HG02973 (cell line): Measurements from ENCODE around the gene SMTNL2.

Source experiments
- ATAC-seq: cut with Tn5 transposase; IDR thresholded peaks from one replicate; pipeline ENCODE4 v1.9.1; 2021; ENCODE audit warnings: moderate library complexity; ENCODE audit not compliant: unreplicated experiment

SMTNL2 gene

DNA sequence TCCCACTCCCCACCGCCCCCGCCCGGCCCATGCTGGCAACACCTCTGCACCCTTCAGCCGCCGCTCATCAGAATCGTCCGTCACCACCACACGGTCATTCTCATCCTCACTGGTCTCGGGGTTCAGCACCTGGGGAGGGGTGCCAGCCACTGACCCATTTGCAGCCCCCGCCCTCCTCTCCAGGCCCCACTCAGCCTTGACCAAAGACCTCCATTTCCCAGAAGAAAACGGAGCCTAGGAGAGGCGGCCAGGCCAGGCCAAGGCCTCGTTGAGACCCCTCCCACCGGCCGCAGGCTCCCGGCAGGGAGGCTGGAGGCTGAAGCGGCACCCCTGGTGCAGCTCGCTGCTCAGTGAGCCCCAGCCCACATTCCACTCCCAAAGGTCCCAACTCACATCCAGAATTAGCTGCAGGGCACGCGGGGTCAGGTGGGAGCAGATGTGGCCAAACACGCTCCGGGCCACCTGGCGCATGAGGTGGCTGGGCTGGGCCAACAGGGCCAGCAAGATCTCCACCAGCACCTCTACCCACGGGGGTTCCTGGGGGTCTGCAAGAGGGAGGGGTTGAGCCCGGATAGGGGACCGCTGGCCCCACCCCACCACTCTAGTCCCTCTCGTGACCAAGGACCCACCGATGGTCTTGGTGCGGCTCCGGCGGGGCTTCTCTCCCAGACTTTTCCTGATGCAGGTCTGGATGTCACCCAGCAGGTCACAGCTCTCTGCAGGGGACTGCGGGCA, 38.9 kb upstream of the SMTNL2 start:
- no peak for ATAC-seq

DNA sequence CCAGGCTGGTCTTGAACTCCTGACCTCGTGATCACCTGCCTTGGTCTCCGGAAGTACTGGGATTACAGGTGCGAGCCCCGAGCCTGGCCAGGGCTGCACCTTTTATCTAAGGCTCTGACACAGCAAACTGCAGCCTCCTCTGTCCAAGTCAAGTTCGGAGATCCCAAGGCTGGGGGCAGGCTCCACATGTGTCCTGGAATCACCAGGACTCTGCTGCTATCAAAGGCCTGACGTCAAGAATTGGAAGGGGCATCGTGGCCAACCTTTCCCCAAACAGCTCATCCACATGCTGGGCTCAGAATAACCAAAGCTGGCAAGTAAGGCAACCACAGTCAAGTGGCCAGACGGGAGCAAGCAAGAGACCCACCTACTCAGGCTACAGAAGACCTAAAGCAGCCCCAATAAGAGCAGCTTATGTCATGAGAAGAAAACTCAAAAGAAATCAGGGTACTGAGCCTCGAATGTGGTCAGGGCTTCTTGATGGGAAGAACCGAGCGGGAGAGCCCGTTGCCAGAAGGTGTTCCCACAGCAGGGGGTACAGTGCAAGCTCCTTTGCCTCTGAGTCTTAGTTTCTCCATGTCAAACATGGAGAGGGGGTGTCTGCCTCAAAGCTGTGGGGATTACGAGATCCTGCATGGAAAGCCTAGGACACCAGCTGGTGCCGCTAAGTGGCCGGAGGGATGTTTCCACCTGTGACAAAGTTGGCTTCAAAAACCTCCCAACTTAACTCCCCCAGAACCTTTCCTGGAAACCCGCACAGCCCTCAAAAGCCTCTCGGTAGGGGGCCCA, 37.0 kb upstream of the SMTNL2 start:
- ATAC-seq, result no peak

DNA sequence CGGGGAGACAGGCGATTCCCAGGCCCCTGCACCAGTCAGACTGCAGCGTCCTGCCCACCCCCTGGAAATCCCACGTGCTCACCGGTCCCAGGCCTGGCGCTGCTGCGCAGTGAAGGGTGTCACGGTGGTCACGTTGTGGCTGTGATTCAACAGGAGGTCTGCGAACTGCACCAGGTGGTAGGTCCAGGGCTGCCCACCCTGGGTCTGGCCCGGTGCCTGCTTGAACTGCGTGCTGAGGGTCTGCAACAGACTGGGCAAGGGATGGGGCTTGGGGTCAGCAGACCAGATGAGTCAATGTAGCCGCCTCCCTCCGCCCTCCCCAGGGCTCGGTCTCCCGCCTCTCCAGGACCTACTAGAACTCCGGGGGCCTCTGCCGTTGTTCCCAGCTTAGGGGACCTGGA, 36.3 kb upstream of the SMTNL2 start:
- no peak for ATAC-seq

- ATAC-seq, result no peak
Measured at GRCh38 chr17:4548721-4549531, 35.4 kb upstream of the SMTNL2 start.

DNA sequence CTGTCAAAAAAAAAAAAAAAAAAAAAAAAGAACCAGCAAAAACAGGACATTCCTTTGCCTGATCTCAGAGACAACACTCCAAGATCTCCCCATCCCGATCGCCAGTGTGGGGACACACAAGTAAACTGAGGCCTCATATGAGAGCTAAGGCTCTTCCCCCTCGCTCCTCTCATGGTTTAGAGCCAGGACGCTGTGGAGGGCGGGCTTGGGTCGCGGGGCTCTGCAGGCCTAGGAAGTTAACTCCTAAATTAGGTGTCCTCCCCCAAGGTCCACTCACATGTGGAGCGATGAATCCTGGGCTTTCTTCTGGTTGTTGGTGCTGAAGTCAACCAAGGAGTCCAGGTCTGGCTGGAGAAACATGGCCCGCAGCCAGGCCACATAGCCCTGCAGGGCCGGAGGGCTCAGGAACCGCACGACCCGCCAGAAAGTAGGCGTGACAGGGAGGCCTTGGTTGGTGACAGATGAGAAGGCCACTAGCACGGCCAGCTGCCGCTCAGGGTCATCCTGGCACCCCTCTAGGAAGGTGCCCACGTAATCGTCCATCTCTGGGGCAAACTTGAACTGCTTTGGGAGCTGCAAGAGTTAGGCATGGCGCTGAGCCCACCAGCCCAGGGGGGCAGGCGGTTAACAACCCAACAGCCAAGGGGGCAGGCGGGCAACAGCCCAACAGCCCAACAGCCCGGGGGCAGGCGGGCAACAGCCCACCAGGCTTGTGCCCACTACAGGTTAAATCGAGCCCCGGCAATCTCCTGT, 34.4 kb upstream of the SMTNL2 start:
- ATAC-seq, result no peak

DNA sequence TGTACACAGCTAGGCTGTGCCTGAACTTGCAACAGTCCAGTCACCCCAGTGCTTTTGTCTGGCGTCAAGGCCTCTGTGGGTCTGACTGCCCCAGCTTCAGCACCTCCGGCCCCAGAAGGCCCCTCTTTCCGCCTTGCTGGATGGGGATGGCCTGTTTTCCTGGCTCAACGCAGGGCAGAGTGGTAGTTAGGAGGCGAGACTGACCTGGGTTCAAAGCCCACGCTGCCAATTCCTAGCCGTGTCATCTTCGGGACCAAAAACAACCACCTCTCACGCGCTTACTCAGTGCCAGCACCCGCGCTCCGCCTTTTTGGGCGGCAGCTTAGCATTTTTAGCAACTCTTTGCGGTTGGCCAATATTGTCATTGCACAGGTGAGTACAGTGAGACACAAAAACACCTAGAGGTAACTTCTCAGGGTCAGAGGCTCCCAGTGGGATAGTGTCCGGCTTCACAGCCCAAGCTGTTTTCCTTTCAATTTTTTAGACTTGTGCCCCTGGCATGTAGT, 33.7 kb upstream of the SMTNL2 start:
- no peak for ATAC-seq

DNA sequence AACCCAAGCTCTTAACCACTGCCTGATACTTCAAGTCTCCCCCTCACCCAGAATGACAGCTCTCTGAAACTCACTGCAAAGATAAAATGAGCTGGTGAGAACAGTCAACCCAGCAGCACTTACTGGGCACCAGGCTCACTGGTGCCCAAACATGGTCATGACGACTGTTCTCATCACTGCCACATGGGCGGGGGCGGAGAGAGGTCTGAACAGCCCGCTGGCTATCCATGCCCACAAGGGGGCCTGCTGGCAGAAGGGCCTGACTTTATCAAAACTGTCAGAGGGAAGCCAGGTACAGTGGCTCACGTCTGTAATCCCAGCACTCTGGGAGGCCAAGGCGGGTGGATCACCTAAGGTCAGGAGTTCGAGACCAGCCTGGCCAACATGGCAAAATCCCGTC, 33.2 kb upstream of the SMTNL2 start:
- no peak for ATAC-seq

DNA sequence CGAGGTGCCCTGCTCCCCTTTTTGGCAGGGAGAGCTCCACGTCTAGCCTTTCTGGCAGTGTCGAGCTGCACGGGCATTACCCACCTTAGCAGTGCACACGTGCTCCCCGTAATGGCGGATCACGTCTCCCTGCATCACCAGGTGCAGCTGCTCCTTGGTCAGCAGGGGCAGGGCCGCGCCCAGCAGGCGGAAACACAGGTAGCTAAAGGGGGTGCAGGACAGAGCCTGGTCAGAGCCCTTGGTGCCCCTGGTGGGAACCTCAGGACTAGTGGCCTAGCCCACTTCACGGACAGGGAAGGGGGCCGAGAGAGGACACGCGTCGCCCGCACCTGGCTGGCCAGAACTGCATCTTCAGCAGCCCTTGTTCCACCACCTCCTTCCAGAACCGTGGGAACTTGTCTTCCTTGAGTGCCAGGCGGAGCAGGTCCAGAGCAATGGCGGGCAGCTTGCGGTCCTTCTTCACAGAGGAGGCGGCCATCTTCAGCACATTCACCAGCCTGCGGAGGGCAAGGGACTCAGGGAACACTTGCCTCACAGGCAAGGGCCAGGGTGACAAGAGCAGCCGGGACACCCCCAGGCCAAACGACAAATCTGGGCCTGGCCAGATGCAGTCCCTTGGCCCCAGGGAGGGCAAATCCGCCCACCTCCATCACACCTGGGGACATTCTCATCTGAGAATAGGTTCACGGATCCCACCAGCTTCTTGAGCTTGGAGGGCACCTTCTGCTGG, 32.4 kb upstream of the SMTNL2 start:
- ATAC-seq, result no peak

DNA sequence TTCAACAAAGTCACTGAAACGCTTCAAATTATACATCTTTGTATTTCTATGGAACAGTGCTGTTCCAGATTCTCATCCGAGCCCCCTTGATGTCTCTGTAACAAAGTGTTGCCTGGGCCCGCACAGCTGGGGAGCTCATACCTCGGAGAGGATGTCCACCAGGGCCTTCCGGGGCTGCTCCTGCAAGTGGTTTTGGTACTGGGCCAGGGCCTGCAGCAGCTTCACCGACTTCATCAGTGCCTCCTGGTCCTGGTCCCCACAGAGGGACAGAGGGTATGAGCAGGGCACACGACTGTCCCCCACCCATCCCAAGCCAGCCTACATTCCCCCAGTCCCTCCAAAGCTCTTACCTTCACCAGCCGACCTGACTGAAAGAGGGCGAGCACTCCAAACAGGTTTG, 30.7 kb upstream of the SMTNL2 start:
- no peak for ATAC-seq

DNA sequence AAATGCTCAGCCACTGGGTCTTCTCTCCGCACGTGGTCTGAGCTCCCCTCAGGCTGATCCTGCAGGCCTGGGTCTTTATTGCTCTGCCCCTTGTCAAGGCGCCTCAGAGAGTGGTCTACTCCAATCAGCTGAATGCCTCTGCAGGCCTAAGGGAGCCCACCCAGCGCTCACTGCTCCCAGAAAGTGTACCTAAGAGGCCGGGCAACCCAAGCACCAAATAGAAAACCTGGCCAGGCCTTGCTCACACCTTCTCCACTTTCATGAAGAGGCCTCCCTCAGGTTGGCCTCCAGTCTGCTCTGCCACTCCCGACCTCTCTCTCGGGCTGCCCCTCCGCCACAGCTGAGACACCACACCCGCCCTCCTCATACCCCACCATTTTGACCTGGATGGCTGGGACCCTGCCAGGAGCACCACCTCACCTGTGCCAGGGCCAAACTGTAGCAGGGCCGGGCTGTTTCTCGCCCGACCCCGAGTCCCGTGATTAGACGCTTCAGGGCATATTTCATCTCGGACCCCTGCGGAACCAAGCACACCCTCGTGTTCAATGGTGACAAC, 29.8 kb upstream of the SMTNL2 start:
- no peak for ATAC-seq

- ATAC-seq, result peak; percentile 74
Measured at GRCh38 chr17:4554997-4555799, 29.1 kb upstream of the SMTNL2 start, which contains the start of gene MYBBP1A. MYBBP1A (minus strand) TSS chr17:4555384; CDS start chr17:4555324, 60 bp downstream.

DNA sequence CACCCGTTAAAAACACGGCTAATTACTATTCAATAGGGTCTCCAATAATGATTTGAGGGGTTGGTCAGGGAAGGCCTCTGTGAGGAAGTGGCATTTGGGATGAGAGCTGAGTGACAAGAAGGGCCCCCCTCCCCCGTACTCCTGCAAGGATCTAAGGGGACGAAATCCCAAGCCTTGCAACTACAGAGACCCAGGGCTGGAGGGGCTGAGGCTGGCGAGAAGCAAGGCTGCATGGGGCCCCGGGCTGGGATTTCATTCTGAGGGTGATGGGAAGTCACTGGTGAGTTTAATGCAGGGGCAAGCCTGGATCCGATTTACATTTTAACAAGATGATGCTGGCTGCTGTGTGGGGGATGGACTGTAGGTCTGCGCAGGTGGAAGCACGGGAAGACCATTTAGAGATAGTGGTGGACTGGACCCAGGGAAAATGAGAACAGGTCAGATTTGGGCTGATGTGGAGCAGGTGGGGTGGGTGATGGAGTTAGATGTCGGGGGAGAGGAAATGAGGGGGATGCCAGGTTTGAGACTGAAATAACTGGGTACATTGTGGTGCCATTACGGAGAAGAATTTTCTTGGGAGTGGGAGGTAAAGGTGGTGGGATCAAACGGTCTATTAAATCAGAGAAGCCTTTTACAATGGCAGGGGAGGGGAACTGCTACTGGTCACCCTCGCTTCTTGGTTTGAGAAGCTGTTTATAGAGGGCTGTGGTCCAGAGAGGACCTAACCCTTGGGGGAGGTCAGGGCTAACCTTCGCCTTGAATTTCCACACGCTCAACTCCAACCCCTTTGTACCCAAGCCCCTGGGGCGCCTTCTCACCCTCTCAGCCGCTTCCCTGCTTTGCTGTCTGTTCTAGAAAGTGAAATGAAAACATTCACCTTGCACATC, 28.2 kb upstream of the SMTNL2 start:
- no peak for ATAC-seq

DNA sequence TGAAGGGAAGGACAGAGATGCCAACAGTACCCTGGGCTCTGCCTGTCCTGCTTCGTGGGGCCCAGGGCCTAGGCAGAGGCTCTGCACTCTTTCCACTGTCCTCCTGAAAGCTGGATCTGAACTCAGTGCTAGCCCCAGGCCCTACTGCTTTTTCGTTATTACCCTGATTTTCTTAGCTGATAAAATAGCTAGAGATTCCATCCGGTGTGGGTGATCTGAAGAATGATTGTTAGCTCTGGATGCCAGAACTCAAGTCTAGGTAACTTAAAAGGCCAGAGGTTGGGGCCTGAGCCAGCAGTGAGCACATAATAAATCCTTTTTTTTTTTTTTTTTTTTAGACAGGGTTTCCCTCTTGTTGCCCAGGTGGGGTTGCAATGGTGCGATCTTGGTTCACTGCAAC, 27.3 kb upstream of the SMTNL2 start:
- no peak for ATAC-seq

DNA sequence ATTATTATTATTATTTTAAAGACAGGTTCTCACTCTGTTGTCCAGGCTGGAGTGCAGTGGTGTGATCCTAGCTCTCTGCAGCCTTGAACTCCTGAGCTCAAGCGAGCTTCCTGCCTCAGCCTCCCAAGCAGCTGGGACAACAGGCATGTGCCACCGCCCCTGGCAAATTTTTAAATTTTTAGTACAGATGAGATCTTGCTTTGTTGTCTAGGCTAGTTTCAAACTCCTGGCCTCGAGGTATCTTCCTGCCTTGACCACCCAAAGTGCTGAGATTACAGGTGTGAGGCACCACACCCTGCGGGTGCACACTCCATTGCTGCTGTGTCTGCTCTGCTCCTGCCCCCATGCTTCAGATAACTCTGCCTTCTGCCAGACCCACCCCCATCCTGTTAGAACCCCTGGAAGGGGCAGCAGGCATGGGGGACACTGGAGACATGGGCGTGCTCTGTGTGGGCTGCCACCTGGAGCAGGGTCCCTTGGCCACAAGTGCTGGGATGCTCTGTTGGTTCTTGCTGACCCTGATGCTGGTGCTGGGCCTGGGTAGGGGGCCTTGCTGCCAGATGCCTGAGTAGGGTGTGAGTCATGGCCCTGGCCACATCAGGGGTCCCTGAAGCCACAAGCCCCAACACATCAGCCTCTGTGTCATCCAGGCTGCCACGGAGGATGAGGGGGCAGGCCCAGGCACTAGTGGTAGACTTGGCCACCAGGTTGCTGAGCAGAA, 26.5 kb upstream of the SMTNL2 start:
- no peak for ATAC-seq

DNA sequence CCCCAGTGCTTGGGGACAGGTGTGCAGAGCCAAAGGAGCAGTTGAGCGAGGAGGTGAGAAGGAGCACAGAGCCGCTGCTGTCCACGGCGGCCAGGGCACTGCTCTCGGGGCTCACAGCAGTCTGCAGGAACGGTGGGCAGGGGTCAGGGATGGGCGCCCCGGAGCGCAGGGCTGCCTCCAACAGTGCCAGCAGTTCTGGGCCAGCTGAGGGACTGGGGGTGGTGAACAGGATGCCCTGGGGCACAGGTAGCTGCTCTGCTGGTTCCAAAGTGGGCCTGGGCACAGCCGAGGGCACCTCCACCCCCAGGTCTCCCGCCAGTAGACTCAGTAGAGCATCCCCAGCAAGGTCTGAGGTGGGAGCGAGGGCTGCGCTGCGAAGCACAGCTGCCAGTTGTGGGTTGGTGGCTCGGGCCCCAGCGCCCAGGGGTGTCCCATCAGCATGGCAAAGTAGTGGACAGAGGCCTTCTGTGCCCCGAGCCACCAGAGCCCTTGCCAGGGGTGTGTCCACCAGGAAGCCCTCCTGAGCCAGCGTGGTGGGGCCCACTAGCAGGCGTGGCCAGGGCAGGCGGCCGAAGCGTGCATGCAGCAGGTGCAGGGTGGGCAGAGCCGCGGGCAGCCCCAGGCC, 25.9 kb upstream of the SMTNL2 start:
- no peak for ATAC-seq

DNA sequence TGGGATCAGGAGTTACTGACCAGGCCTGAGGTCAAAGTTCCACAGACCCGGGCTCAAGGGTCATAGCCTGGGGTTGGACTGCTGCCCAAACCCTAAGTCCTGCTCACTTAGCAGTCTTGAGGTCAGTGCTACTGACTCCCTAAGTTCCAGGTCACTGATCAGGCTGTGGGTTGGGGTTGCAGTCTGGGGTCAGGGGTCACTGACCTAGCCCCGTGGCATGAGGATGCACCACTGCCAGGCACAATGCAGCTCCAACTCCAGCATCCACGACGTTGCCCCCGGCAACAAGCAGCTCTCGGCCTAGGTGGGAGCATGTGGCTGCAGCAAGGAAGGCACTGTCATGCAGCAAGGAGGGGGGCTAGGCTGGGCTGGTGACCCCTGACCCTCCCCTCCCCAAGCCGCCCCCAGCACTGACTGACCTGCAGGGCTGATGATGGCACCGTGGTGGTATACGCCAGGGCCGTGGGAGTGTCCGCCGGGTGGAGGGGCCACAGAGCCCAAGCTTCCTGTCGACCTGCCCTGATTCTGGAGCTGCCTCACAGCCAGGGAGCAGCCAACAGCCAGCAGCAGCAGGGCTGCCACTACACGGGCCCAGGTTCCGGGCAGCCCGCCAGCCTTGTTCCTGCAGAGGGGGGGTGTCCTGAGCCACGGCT, 25.1 kb upstream of the SMTNL2 start:
- no peak for ATAC-seq
